GM12891 (cell line): ENCODE data around the gene COX5B.

Experiments used
- POLR2A ChIP-seq: IDR thresholded peaks from 2 replicates; pipeline ENCODE4 v1.6.1; 2011; ENCODE audit warnings: low read depth, low read length, control low read depth
- POLR2AphosphoS5 ChIP-seq: IDR thresholded peaks from 2 replicates; pipeline ENCODE4 v1.6.1; 2011; ENCODE audit warnings: low read depth, low read length, control low read depth
- SPI1 ChIP-seq: IDR thresholded peaks from 2 replicates; pipeline ENCODE4 v1.6.1; 2011; ENCODE audit warnings: low read depth, low read length, control low read depth
- TAF1 ChIP-seq: IDR thresholded peaks from 2 replicates; pipeline ENCODE4 v1.6.1; 2011; ENCODE audit warnings: low read depth, low read length, control low read depth

- no peak for TF ChIP-seq POLR2A
- no peak for TF ChIP-seq POLR2AphosphoS5
- no peak for TF ChIP-seq SPI1
- TF ChIP-seq TAF1: no peak
Measured at GRCh38 chr2:97677480-97677879, 31.6 kb downstream of the COX5B start.
